Gastrocnemius medialis (tissue), 4 donors: ENCODE measurements around the gene BCL2A1.

Experiments
- CTCF ChIP-seq, 5 experiments: fragments of 450-650 bp in 3 of 5; fragments of 200-600 bp in 2 of 5; sonication (generic) in 2 of 5; IDR thresholded peaks in 4 of 5; conservative IDR thresholded peaks in 1 of 5; 1 replicate in 4 of 5; 2 replicates in 1 of 5; pipeline ENCODE4 v1.5.1; 2016 to 2019; ENCODE audit warnings: antibody characterized with exemption in 5 of 5, mild to moderate bottlenecking in 3 of 5, moderate library complexity in 3 of 5
- POLR2A ChIP-seq, 2 donors: fragments of 450-650 bp; IDR thresholded peaks; one replicate each; pipeline ENCODE4 v1.6.1; 2017; ENCODE audit warnings: antibody characterized with exemption in 2 of 2, mild to moderate bottlenecking in 2 of 2, moderate library complexity in 2 of 2

DNA sequence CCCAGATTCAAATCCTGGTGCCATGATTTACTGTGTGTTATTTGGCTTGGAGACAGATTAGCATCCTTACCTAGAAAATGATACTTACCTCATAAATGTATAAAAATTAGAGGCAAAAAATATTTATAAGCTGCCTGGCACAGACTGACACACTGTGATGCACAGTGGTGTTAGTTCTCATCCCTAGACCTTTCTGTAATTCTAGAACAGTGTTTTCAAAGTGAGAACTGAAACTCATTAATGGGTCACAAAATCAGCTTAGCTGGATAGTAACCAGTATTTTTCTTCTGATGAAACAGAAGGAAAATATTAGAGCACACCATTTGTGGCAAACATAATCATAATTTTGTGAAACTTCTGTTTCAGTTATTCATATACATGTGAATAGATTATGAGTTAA is 56.3 kb downstream of the BCL2A1 start:
- no peak for TF ChIP-seq POLR2A (IDR thresholded peaks at IDR 0.05)
- TF ChIP-seq CTCF (IDR thresholded peaks at IDR 0.05 in 4 of 5, conservative IDR thresholded peaks at IDR 0.05 in 1 of 5), result no peak
